Measurements from ENCODE around the gene TMPRSS11B.
"Not testable (repeated sequence)": the region's sequence is repeated elsewhere in the genome, so short reads cannot be mapped to it uniquely, and the experiment has no call there.

The TMPRSS11B gene
- total RNA-seq: 0 to 0.19 (median 0.04) reads per million in 4 experiments

GRCh38 chr4:68245594-68245993 is at the start of gene TMPRSS11B:
TMPRSS11B (minus strand) TSS chr4:68245694; CDS start chr4:68245558, 136 bp downstream.
- no peak for DNase-seq

GRCh38 chr4:68291256-68291655 is 45.8 kb upstream of the TMPRSS11B start:
- no peak for DNase-seq

GRCh38 chr4:68288393-68288740 is 42.9 kb upstream of the TMPRSS11B start:
- no peak for DNase-seq

GRCh38 chr4:68287704-68288392 is 42.4 kb upstream of the TMPRSS11B start:
- DNase-seq: no peak

- no peak for DNase-seq
These were observed 38.2 kb upstream of the TMPRSS11B start for GRCh38 chr4:68283714-68284113.

GRCh38 chr4:68283095-68283494 is 37.6 kb upstream of the TMPRSS11B start:
- no peak for DNase-seq

GRCh38 chr4:68281796-68282740 is 36.6 kb upstream of the TMPRSS11B start:
- not testable (repeated sequence) for DNase-seq

- no peak for DNase-seq
These were observed 32.5 kb upstream of the TMPRSS11B start for GRCh38 chr4:68278029-68278428.

GRCh38 chr4:68277627-68278026 is 32.1 kb upstream of the TMPRSS11B start:
- no peak for DNase-seq

- no peak for DNase-seq
These were observed 27.4 kb upstream of the TMPRSS11B start for GRCh38 chr4:68272860-68273259.

GRCh38 chr4:68272380-68272779 is 26.9 kb upstream of the TMPRSS11B start:
- DNase-seq: no peak

GRCh38 chr4:68271851-68272357 is 26.4 kb upstream of the TMPRSS11B start:
- DNase-seq: no peak

- DNase-seq: no peak
These were observed 22.0 kb upstream of the TMPRSS11B start for GRCh38 chr4:68267433-68267944.

- DNase-seq: no peak
These were observed 19.5 kb upstream of the TMPRSS11B start for GRCh38 chr4:68264875-68265565.

- no peak for DNase-seq
These were observed 13.7 kb upstream of the TMPRSS11B start for GRCh38 chr4:68259191-68259590.

GRCh38 chr4:68257719-68258118 is 12.2 kb upstream of the TMPRSS11B start:
- DNase-seq: no peak

GRCh38 chr4:68256284-68256683 is 10.8 kb upstream of the TMPRSS11B start:
- no peak for DNase-seq

- DNase-seq: no peak
These were observed 4.8 kb upstream of the TMPRSS11B start for GRCh38 chr4:68250151-68250930.

GRCh38 chr4:68249434-68249833 is 3.9 kb upstream of the TMPRSS11B start:
- no peak for DNase-seq

- DNase-seq: no peak
These were observed 4.9 kb downstream of the TMPRSS11B start for GRCh38 chr4:68240620-68241019.

- no peak for DNase-seq
These were observed 16.9 kb downstream of the TMPRSS11B start for GRCh38 chr4:68228568-68228967.

GRCh38 chr4:68218044-68218443 is 27.4 kb downstream of the TMPRSS11B start:
- no peak for DNase-seq
